Activated naive CD8-positive, alpha-beta T cell (primary cell): ENCODE results near the gene CCNYL1.
"Not testable (repeated sequence)": the region's sequence is repeated elsewhere in the genome, so short reads cannot be mapped to it uniquely, and the experiment has no call there.

Experiments
- H3K27ac Mint-ChIP-seq: one replicate; pipeline ENCODE4 v1.8.0; 2021; ENCODE audit warnings: mixed read lengths
- H3K27me3 Mint-ChIP-seq: one replicate; pipeline ENCODE4 v1.8.0; 2021; ENCODE audit warnings: mixed read lengths
- H3K36me3 Mint-ChIP-seq: one replicate; pipeline ENCODE4 v1.8.0; 2021; ENCODE audit warnings: mixed read lengths
- H3K4me1 Mint-ChIP-seq: one replicate; pipeline ENCODE4 v1.8.0; 2021; ENCODE audit warnings: low read depth, mixed read lengths
- H3K4me3 Mint-ChIP-seq: one replicate; pipeline ENCODE4 v1.8.0; 2021; ENCODE audit warnings: mild to moderate bottlenecking, mixed read lengths
- H3K9me3 Mint-ChIP-seq: one replicate; pipeline ENCODE4 v1.8.0; 2021; ENCODE audit warnings: low read depth, mixed read lengths

CCNYL1 gene

GRCh38 chr2:207743514-207743913, 32.1 kb downstream of the CCNYL1 start:
- H3K27me3 Mint-ChIP-seq: no peaks in the 10 kb centered on the region
- H3K4me3 Mint-ChIP-seq: no peak overlapping the region
- H3K4me1 Mint-ChIP-seq: no peaks in the 10 kb centered on the region
- no peak overlapping the region for H3K27ac Mint-ChIP-seq
- no peaks in the 10 kb centered on the region for H3K9me3 Mint-ChIP-seq
- H3K36me3 Mint-ChIP-seq: peaks cover 4% of the 10 kb centered on the region

- Mint-ChIP-seq H3K9me3 (no peaks in the 10 kb centered on the region), H3K36me3 (peaks cover 4% of the 10 kb centered on the region), H3K4me3 (no peak overlapping the region), H3K27me3 (no peaks in the 10 kb centered on the region), H3K27ac (no peak overlapping the region), H3K4me1 (no peaks in the 10 kb centered on the region)
These were observed 32.6 kb downstream of the CCNYL1 start for GRCh38 chr2:207744050-207744449.

GRCh38 chr2:207744451-207744850, 33.0 kb downstream of the CCNYL1 start:
- H3K27me3 Mint-ChIP-seq: no peaks in the 10 kb centered on the region
- peaks cover 4% of the 10 kb centered on the region for H3K36me3 Mint-ChIP-seq
- H3K4me3 Mint-ChIP-seq: no peak overlapping the region
- no peaks in the 10 kb centered on the region for H3K4me1 Mint-ChIP-seq
- no peaks in the 10 kb centered on the region for H3K9me3 Mint-ChIP-seq
- H3K27ac Mint-ChIP-seq: no peak overlapping the region

GRCh38 chr2:207746131-207746530, 34.7 kb downstream of the CCNYL1 start:
- Mint-ChIP-seq H3K27me3 (no peaks in the 10 kb centered on the region), H3K4me3 (no peak overlapping the region), H3K27ac (no peak overlapping the region), H3K4me1 (no peaks in the 10 kb centered on the region), H3K9me3 (no peaks in the 10 kb centered on the region), H3K36me3 (peaks cover 4% of the 10 kb centered on the region)

- H3K9me3 Mint-ChIP-seq: no peaks in the 10 kb centered on the region
- no peak overlapping the region for H3K4me3 Mint-ChIP-seq
- no peak overlapping the region for H3K27ac Mint-ChIP-seq
- peaks cover 4% of the 10 kb centered on the region for H3K36me3 Mint-ChIP-seq
- H3K27me3 Mint-ChIP-seq: no peaks in the 10 kb centered on the region
- no peaks in the 10 kb centered on the region for H3K4me1 Mint-ChIP-seq
These were observed 36.5 kb downstream of the CCNYL1 start for GRCh38 chr2:207747653-207748560.

- H3K27me3 Mint-ChIP-seq: no peaks in the 10 kb centered on the region
- H3K27ac Mint-ChIP-seq: no peak overlapping the region
These were observed 37.6 kb downstream of the CCNYL1 start for GRCh38 chr2:207748993-207749392.

GRCh38 chr2:207749873-207750272, 38.4 kb downstream of the CCNYL1 start:
- Mint-ChIP-seq H3K36me3 (peaks cover 4% of the 10 kb centered on the region), H3K27me3 (no peaks in the 10 kb centered on the region), H3K27ac (no peak overlapping the region), H3K4me1 (no peaks in the 10 kb centered on the region), H3K9me3 (no peaks in the 10 kb centered on the region), H3K4me3 (no peak overlapping the region)

More at GRCh38 chr2:207748993-207749392, 37.6 kb downstream of the CCNYL1 start:
- Mint-ChIP-seq H3K9me3 (no peaks in the 10 kb centered on the region), H3K4me1 (no peaks in the 10 kb centered on the region), H3K4me3 (no peak overlapping the region), H3K36me3 (peaks cover 4% of the 10 kb centered on the region)

- no peaks in the 10 kb centered on the region for H3K27me3 Mint-ChIP-seq
- peaks cover 4% of the 10 kb centered on the region for H3K36me3 Mint-ChIP-seq
- no peak overlapping the region for H3K4me3 Mint-ChIP-seq
- no peaks in the 10 kb centered on the region for H3K9me3 Mint-ChIP-seq
- H3K27ac Mint-ChIP-seq: no peak overlapping the region
- H3K4me1 Mint-ChIP-seq: no peaks in the 10 kb centered on the region
These were observed 38.9 kb downstream of the CCNYL1 start for GRCh38 chr2:207750345-207750744.

- Mint-ChIP-seq H3K27ac (no peak overlapping the region), H3K4me3 (no peak overlapping the region), H3K4me1 (no peaks in the 10 kb centered on the region), H3K36me3 (peaks cover 4% of the 10 kb centered on the region), H3K9me3 (no peaks in the 10 kb centered on the region), H3K27me3 (no peaks in the 10 kb centered on the region)
These were observed 39.4 kb downstream of the CCNYL1 start for GRCh38 chr2:207750876-207751275.

- H3K36me3 Mint-ChIP-seq, H3K4me1 Mint-ChIP-seq, H3K27ac Mint-ChIP-seq, H3K9me3 Mint-ChIP-seq, H3K27me3 Mint-ChIP-seq, H3K4me3 Mint-ChIP-seq: not testable (repeated sequence)
These were observed 42.2 kb downstream of the CCNYL1 start for GRCh38 chr2:207753688-207754087.

- no peaks in the 10 kb centered on the region for H3K9me3 Mint-ChIP-seq
- H3K27ac Mint-ChIP-seq: no peak overlapping the region
- no peaks in the 10 kb centered on the region for H3K4me1 Mint-ChIP-seq
- H3K4me3 Mint-ChIP-seq: no peak overlapping the region
- H3K27me3 Mint-ChIP-seq: peaks cover 2% of the 10 kb centered on the region
- peaks cover 2% of the 10 kb centered on the region for H3K36me3 Mint-ChIP-seq
These were observed 43.3 kb downstream of the CCNYL1 start for GRCh38 chr2:207754498-207755383.

GRCh38 chr2:207758025-207758424, 46.6 kb downstream of the CCNYL1 start:
- H3K27me3 Mint-ChIP-seq: peaks cover 4% of the 10 kb centered on the region
- H3K36me3 Mint-ChIP-seq: no peaks in the 10 kb centered on the region
- H3K4me1 Mint-ChIP-seq: no peaks in the 10 kb centered on the region
- H3K27ac Mint-ChIP-seq: no peak overlapping the region
- no peak overlapping the region for H3K4me3 Mint-ChIP-seq
- no peaks in the 10 kb centered on the region for H3K9me3 Mint-ChIP-seq

GRCh38 chr2:207759890-207760289, 48.5 kb downstream of the CCNYL1 start:
- no peaks in the 10 kb centered on the region for H3K9me3 Mint-ChIP-seq
- H3K36me3 Mint-ChIP-seq: no peaks in the 10 kb centered on the region
- no peak overlapping the region for H3K27ac Mint-ChIP-seq
- no peak overlapping the region for H3K4me3 Mint-ChIP-seq
- H3K27me3 Mint-ChIP-seq: peaks cover 13% of the 10 kb centered on the region
- no peaks in the 10 kb centered on the region for H3K4me1 Mint-ChIP-seq

- Mint-ChIP-seq H3K27ac (no peak overlapping the region), H3K4me1 (no peaks in the 10 kb centered on the region), H3K27me3 (peaks cover 13% of the 10 kb centered on the region), H3K36me3 (no peaks in the 10 kb centered on the region), H3K4me3 (no peak overlapping the region), H3K9me3 (no peaks in the 10 kb centered on the region)
These were observed 49.0 kb downstream of the CCNYL1 start for GRCh38 chr2:207760453-207760852.

GRCh38 chr2:207761426-207761825, 50.0 kb downstream of the CCNYL1 start:
- H3K9me3 Mint-ChIP-seq, H3K27ac Mint-ChIP-seq, H3K4me3 Mint-ChIP-seq, H3K36me3 Mint-ChIP-seq, H3K4me1 Mint-ChIP-seq: not testable (repeated sequence)
- peaks cover 18% of the 10 kb centered on the region for H3K27me3 Mint-ChIP-seq
